Head of caudate nucleus (tissue), 42 donors: ENCODE measurements around the gene CCDC50.

Experiments
- DNase-seq, 42 donors: peaks; one replicate each; pipeline versions ENCODE4 v3.0.0 to v3.0.0-alpha.2; 2020 to 2021; ENCODE audit warnings: mixed read lengths in 7 of 42
- intact Hi-C: fragments of 100-400 bp; cut with DNase I; formaldehyde crosslinking; loops from one replicate; pipeline ENCODE4 v1.15.0; 2022

Gene CCDC50

GRCh38 chr3:191368755-191369615, 39.8 kb downstream of the CCDC50 start:
- DNase-seq, result no peak
- intact Hi-C loops, result no loop called here

DNA sequence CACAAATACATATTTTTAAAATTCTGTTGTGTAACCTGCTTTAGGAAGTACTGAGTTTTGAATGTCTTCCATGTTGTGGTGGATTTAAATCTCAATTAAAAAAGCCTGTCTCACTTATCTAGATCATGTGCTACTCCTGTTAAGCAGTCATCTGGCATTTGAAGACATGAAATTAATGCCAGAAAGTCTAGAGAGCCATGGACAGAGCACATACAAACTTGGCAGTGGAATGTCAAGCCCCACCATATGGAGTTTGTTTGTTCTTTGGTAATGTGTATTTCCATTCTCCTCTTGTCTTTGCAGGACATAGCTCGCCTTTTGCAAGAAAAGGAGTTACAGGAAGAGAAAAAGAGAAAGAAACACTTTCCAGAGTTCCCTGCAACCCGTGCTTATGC, 40.4 kb downstream of the CCDC50 start:
- intact Hi-C loops, result no loop called here
- DNase-seq, result no peak

DNA sequence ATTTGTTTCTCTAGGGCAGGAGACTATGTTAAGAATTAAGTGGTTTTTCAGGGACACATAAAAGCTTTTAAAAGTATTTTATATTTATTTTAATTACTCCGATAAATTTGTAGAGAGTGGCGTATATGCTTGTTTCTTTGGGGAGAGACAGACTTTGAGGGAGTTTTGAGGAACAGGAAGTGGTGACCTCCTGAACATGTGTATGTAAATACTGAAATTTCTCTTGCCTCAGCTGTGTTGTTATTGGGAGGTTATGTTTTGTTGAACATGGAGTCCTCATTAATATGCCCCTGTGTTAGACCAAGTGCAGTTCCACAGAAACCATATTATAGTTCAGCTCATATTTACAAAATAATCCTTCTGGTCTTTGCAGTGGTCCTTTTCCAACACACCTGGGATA, 42.9 kb downstream of the CCDC50 start:
- intact Hi-C loops, result no loop called here
- DNase-seq, result no peak

DNA sequence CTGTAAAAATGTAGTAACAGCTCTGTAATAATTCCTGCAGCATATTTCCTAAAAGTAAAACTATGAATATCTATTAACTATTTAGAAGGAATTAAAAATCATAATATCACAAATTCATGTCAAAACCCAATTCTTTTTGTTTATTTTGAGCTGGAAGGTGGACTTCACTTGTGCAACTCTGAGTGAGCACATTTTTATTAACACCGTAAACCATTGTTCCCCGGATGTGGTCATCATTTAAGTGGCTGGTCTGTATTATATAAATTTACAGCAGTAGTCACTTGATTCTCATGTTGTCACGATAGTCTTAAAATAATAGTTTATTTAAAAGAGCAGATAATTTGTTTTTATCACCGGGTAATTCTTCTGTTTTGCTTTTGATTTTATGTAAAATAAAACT, 44.1 kb downstream of the CCDC50 start:
- DNase-seq, result no peak
- intact Hi-C loops, result no loop called here

DNA sequence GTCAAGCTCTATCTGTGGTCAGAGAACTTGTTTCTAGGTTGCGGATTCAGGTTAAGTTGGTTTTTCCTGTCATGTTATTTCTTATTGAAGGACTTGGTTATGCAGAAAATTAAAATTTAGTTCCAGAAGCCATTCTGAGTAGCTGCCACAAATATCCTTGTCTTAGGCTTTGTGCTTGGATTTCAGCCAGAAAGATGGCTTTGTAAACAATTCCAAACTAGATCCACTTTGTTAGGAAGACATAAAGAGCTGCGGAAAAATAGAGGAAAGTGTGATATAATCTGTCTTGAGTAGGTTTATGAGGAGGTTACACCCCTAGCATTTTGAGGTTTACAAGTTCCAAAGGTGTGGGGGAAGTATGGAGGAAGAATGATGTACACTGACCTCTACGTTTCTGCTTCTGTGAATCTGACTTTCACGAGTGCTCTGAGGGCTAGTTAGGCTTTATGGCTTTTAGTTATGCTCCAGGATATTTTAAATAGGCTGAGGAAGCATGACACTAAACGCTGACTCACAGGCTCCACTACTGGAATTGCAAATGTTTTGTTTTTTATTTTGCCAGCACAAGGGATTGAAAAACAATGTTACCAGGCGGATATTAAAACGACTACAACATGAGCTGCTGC, 47.4 kb downstream of the CCDC50 start:
- intact Hi-C loops, result no loop called here
- no peak for DNase-seq

DNA sequence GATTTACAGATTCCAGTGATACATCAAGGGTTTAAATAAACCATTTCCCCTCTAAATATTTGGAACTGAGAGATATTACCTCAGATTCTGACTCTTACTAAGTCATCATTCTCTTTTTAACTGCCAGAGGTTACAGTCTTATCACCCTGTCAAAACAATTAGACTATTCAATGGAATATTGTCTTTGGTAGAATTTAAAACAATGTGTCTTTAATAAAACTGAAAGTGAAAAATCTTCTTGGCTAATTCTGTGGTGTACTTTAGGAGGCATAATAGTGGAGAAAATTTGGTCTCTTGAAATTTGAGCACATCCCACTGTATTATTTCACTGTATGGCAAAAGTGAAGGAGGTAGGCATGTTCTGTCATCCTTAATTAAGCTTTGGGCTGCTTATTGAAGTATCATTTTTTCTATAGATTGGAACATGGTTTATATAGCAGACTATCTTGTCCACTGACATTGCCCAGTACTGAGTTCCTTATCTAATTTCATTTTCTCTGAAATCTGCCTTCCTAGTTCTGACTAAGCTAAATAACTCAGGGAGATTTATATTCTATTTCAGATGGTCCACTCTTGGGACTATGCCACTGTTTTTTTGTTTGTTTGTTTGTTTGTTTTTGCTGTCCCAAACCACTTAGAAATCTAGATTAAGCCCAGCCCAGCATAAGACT, 49.1 kb downstream of the CCDC50 start:
- intact Hi-C loops, result no loop called here
- DNase-seq, result no peak

DNA sequence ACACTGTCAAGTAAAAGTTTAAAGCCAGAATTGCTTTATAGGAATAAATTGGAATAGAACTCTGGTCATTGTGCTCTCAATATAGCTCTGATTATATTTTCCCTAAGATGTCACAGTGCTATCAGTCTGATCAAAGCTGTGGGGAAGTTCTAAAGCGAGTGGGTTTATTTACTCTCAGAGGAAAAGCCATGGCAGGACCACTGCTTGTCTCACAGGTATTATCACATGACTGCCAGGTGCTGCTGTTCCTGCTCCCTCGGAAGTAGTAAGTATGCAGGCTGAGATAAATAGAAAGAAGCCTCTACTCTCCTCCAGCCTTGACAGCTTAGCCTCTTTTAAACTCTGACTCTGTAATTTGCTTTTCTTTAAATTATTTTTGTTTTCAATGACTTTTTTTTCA, 50.3 kb downstream of the CCDC50 start:
- intact Hi-C loops, result no loop called here
- no peak for DNase-seq

DNA sequence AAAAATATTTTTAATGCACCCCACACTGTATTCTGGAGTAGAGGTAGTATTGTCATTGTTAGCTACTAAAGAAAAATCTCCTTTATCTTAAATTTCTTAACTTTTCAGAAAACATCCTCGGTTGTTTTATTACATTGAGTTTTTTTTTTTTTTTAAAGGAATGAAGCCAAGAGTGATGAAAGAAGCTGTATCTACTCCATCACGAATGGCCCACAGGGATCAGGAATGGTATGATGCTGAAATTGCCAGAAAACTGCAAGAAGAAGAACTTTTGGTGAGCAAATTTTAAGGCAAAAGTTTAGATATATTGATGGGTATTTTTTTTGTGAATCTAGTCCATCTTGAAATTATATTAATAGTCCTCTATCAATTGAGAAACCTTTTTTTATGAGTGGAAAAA, 50.8 kb downstream of the CCDC50 start:
- no peak for DNase-seq
- intact Hi-C loops, result no loop called here

DNA sequence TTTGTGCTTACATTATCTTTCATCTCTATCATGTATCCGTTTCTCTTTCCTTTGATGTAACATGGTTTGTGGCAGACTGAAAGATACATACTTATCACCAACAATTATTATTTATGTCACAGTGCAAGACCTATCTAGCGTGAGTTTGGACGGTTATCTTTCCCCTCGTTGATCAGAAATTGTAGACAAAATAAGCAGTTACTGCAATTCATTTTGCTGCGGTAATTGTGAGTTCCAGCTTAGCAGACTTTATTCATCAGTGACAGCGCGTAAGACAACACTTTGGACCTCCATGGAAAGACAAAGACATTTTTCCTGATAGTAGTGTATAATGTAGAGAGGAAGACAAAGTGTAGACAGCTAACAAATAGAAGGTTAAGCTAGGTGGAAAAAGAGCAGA, 52.1 kb downstream of the CCDC50 start:
- no peak for DNase-seq
- intact Hi-C loops, result no loop called here

GRCh38 chr3:191382661-191383060, 53.5 kb downstream of the CCDC50 start:
- no peak for DNase-seq
- intact Hi-C loops, result no loop called here

DNA sequence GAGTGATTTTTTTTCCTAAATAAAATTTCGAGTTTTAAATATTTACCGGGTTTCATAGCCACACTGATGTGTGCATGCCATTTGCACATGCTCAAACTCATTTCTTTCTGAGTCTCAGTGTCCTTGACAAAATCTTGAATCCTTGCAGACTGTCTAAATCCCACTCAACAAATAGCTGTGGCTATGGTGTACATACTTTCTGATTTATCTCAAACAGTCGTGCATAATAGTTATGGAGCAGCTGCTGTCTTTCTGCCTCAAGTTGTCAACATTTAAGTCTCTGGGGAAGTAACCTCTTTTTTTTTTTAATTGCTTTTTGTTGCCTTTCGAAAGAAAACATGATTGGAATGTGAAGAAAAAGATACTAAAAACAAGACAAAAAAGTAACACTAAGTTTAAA, 53.9 kb downstream of the CCDC50 start:
- no peak for DNase-seq
- intact Hi-C loops, result no loop called here

DNA sequence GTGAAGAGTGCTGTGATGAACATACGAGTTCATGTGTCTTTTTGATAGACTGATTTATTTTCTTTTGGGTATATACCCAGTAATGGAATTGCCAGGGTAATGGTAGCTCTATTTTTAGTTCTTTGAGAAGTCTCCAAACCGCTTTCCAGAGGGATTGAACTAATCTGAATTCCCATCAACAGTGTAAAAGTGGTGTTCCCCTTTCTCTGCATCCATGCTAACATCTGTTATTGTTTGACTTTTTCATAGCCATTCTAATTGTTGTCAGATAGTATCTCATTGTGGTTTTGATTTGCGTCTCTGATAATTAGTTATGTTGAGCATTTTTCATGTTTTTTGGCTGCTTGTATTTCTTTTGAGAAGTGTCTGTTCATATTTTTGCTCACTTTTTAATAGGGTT, 55.9 kb downstream of the CCDC50 start:
- no peak for DNase-seq
- intact Hi-C loops, result no loop called here

- no peak for DNase-seq
- intact Hi-C loops, result no loop called here
These were observed 58.4 kb downstream of the CCDC50 start for GRCh38 chr3:191387441-191388077.

- intact Hi-C loops, result no loop called here
- no peak for DNase-seq
These were observed 59.6 kb downstream of the CCDC50 start for GRCh38 chr3:191388823-191389222.

DNA sequence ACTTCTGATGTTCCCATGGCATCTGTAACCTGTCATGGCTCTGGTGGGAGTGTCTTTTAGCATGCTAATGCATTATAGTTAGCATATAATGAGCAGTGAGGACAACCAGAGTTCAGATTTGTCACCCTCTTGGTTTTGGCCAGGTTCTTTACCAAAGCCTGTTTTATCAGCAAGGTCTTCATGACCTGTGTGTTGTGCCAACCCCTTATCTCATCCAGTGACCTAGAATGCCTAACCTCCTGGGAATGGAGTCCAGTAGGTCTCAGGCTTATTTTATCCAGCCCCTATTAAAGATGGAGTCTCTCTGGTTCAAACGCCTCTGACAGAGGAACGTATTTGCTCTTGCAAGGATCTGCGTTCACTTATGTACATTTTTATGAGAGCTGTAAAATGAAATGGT, 61.4 kb downstream of the CCDC50 start:
- no peak for DNase-seq
- intact Hi-C loops, result no loop called here

- intact Hi-C loops, result no loop called here
- no peak for DNase-seq
These were observed 62.9 kb downstream of the CCDC50 start for GRCh38 chr3:191391861-191392808.

- no peak for DNase-seq
- intact Hi-C loops, result no loop called here
These were observed 64.0 kb downstream of the CCDC50 start for GRCh38 chr3:191393146-191393545.

DNA sequence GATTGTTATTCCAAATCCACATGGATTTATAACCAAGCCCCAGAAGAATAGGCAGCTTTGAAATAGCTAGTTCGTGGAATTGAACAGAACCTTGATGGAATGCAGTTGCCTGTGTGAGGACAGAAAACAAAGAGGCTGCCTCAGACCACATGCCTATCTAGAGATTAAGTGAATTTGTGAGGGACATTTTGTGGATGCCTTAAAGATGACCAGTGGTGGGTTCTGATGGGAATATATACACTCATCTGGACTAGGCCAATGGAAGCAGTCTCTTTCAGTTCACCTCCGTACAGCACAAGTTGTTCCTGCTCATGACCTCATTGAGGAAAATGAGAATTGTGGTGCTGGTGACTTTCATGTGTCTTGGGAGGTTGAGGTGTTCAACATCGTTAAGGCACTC, 68.6 kb downstream of the CCDC50 start:
- intact Hi-C loops, result no loop called here
- no peak for DNase-seq

DNA sequence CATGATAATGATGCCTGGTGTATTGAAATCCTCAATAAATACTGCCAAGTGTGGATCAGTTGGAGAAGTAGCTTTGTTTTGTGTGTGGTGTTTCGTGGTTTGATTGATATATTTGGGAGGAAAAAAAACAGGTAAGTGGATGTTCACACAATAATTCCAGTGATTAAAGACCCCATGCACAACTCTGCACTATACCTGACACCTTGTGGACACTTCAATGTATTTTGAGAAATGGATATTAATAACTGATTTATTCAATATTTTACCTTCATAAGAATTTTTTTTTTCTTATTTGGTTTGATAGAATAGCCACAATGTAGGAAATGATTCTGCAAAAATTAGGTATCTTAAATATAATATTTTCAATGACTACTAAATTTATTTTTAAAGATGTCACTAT, 69.4 kb downstream of the CCDC50 start:
- intact Hi-C loops, result no loop called here
- no peak for DNase-seq
